Measurements from ENCODE around the gene FOXP1. TPM values are rescaled to one million over a fixed set of nuclear protein-coding genes. Genes with fewer than 3 reads are reported as not detected.

The FOXP1 gene
- total and polyA plus RNA-seq, 4 donors, result 4.9 to 35.4 (median 32.0) TPM

GRCh38 chr3:71285086-71285485 lies 298.4 kb downstream of the FOXP1 start:
- DNase-seq (ENCODE audit: low spot score), result no peak
- H3K27me3 ChIP-seq (ENCODE audit: control insufficient read depth in 4 of 4, insufficient read depth in 4 of 4, low read length in 3 of 4), result no peaks in the 10 kb centered on the region
- H3K4me1 ChIP-seq (ENCODE audit: control insufficient read depth in 4 of 4, insufficient read depth in 4 of 4, low read length in 3 of 4), result no peaks in the 10 kb centered on the region
- WGBS, result 92% methylated on average over 5 of the region's 5 CpGs
- no peaks in the 10 kb centered on the region for H3K9me3 ChIP-seq (ENCODE audit: control insufficient read depth in 4 of 4, low read length in 3 of 4)
- no peak overlapping the region for H3K4me3 ChIP-seq (ENCODE audit: low read depth in 1 of 3, low read length in 3 of 3)
- TF ChIP-seq GABPA (IDR thresholded peaks at IDR 0.05 in 1 of 2, conservative IDR thresholded peaks at IDR 0.05 in 1 of 2) (no peak), ATF3 (IDR thresholded peaks at IDR 0.05) (no peak)
- H3K9ac ChIP-seq (ENCODE audit: low read depth in 1 of 2, low read length in 2 of 2), result no peak overlapping the region
- no peaks in the 10 kb centered on the region for H3K36me3 ChIP-seq (ENCODE audit: control insufficient read depth in 4 of 4, insufficient read depth in 3 of 4, low read depth in 1 of 4, low read length in 3 of 4)
- no peak overlapping the region for H3K27ac ChIP-seq (ENCODE audit: low read depth in 1 of 2, low read length in 2 of 2)

GRCh38 chr3:71282976-71283375 lies 300.6 kb downstream of the FOXP1 start:
- WGBS, result 97% methylated on average over 2 of the region's 2 CpGs
- H3K27me3 ChIP-seq (ENCODE audit: control insufficient read depth in 4 of 4, insufficient read depth in 4 of 4, low read length in 3 of 4), result no peaks in the 10 kb centered on the region
- H3K27ac ChIP-seq (ENCODE audit: low read depth in 1 of 2, low read length in 2 of 2), result no peak overlapping the region
- no peak for DNase-seq (ENCODE audit: low spot score)
- H3K36me3 ChIP-seq (ENCODE audit: control insufficient read depth in 4 of 4, insufficient read depth in 3 of 4, low read depth in 1 of 4, low read length in 3 of 4), result no peaks in the 10 kb centered on the region
- no peaks in the 10 kb centered on the region for H3K4me1 ChIP-seq (ENCODE audit: control insufficient read depth in 4 of 4, insufficient read depth in 4 of 4, low read length in 3 of 4)
- no peak for TF ChIP-seq RAD21 (IDR thresholded peaks at IDR 0.05)
- H3K9me3 ChIP-seq (ENCODE audit: control insufficient read depth in 4 of 4, low read length in 3 of 4), result no peaks in the 10 kb centered on the region
- H3K4me3 ChIP-seq (ENCODE audit: low read depth in 1 of 3, low read length in 3 of 3), result no peak overlapping the region
- H3K9ac ChIP-seq (ENCODE audit: low read depth in 1 of 2, low read length in 2 of 2), result no peak overlapping the region

- 98% methylated on average over 7 of the region's 7 CpGs for WGBS
- Histone ChIP-seq H3K9ac (ENCODE audit: low read depth in 1 of 2, low read length in 2 of 2) (no peak overlapping the region), H3K27me3 (ENCODE audit: control insufficient read depth in 4 of 4, insufficient read depth in 4 of 4, low read length in 3 of 4) (no peaks in the 10 kb centered on the region), H3K27ac (ENCODE audit: low read depth in 1 of 2, low read length in 2 of 2) (no peak overlapping the region), H3K4me3 (ENCODE audit: low read depth in 1 of 3, low read length in 3 of 3) (no peak overlapping the region), H3K36me3 (ENCODE audit: control insufficient read depth in 4 of 4, insufficient read depth in 3 of 4, low read depth in 1 of 4, low read length in 3 of 4) (no peaks in the 10 kb centered on the region), H3K9me3 (ENCODE audit: control insufficient read depth in 4 of 4, low read length in 3 of 4) (no peaks in the 10 kb centered on the region), H3K4me1 (ENCODE audit: control insufficient read depth in 4 of 4, insufficient read depth in 4 of 4, low read length in 3 of 4) (no peaks in the 10 kb centered on the region)
- TF ChIP-seq HNF4G (IDR thresholded peaks at IDR 0.05) (no peak), NR2F2 (IDR thresholded peaks at IDR 0.05) (no peak)
- DNase-seq (ENCODE audit: low spot score), result no peak
Measured at GRCh38 chr3:71281280-71281679, 302.2 kb downstream of the FOXP1 start.

GRCh38 chr3:71277341-71277740 lies 306.2 kb downstream of the FOXP1 start:
- no peak overlapping the region for H3K9ac ChIP-seq (ENCODE audit: low read depth in 1 of 2, low read length in 2 of 2)
- H3K36me3 ChIP-seq (ENCODE audit: control insufficient read depth in 4 of 4, insufficient read depth in 3 of 4, low read depth in 1 of 4, low read length in 3 of 4), result no peaks in the 10 kb centered on the region
- no peak overlapping the region for H3K27ac ChIP-seq (ENCODE audit: low read depth in 1 of 2, low read length in 2 of 2)
- no peaks in the 10 kb centered on the region for H3K9me3 ChIP-seq (ENCODE audit: control insufficient read depth in 4 of 4, low read length in 3 of 4)
- WGBS, result 89% methylated on average over 3 of the region's 3 CpGs
- no peak for DNase-seq (ENCODE audit: low spot score)
- no peak overlapping the region for H3K4me3 ChIP-seq (ENCODE audit: low read depth in 1 of 3, low read length in 3 of 3)
- H3K4me1 ChIP-seq (ENCODE audit: control insufficient read depth in 4 of 4, insufficient read depth in 4 of 4, low read length in 3 of 4), result no peaks in the 10 kb centered on the region
- no peaks in the 10 kb centered on the region for H3K27me3 ChIP-seq (ENCODE audit: control insufficient read depth in 4 of 4, insufficient read depth in 4 of 4, low read length in 3 of 4)
- no peak for TF ChIP-seq EGR1 (IDR thresholded peaks at IDR 0.05; ENCODE audit: low read depth in 2 of 2)
- no peak for TF ChIP-seq HNF4G (IDR thresholded peaks at IDR 0.05)
- no peak for TF ChIP-seq RAD21 (IDR thresholded peaks at IDR 0.05)
- no peak for TF ChIP-seq TAF1 (conservative IDR thresholded peaks at IDR 0.05)
- no peak for TF ChIP-seq FOXA1 (IDR thresholded peaks at IDR 0.05)
- no peak for TF ChIP-seq NR2F2 (IDR thresholded peaks at IDR 0.05)
- TF ChIP-seq REST (IDR thresholded peaks at IDR 0.05), result no peak
- no peak for TF ChIP-seq SP1 (IDR thresholded peaks at IDR 0.05)
- no peak for TF ChIP-seq CTCF (IDR thresholded peaks at IDR 0.05; ENCODE audit: low read depth, low read length, missing input control)
- no peak for TF ChIP-seq YY1 (IDR thresholded peaks at IDR 0.05)
- no peak for TF ChIP-seq MAX (IDR thresholded peaks at IDR 0.05)
- TF ChIP-seq HNF4A (conservative IDR thresholded peaks at IDR 0.05), result no peak
- no peak for TF ChIP-seq GABPA (IDR thresholded peaks at IDR 0.05 in 1 of 2, conservative IDR thresholded peaks at IDR 0.05 in 1 of 2)
- no peak for TF ChIP-seq RXRA (IDR thresholded peaks at IDR 0.05)
- no peak for TF ChIP-seq ATF3 (IDR thresholded peaks at IDR 0.05)
